OCI-LY7 (cell line): ENCODE results near the gene RTN4. TPM values are rescaled to one million over a fixed set of nuclear protein-coding genes. Genes with fewer than 3 reads are reported as not detected.

Source experiments
- BruUV-seq: library from RNA; stranded (reverse); fragments of 400-500 nt; replicated peaks from 2 replicates; lab custom pipeline; 2021; lab: Mats Ljungman, UMichigan
- CTCF ChIA-PET: fragments of 300-600 bp; sonication (Branson Sonifier 250); formaldehyde crosslinking; loops from one replicate; lab custom pipeline; 2022; ENCODE audit warnings: antibody characterized with exemption; ENCODE audit not compliant: unreplicated experiment; lab: Charles Lee
- POLR2A ChIA-PET: fragments of 300-600 bp; sonication (Branson Sonifier 250); formaldehyde crosslinking; loops from one replicate; lab custom pipeline; 2022; ENCODE audit warnings: antibody characterized with exemption; lab: Charles Lee
- DNase-seq: peaks from one replicate; pipeline ENCODE4 v3.0.0-alpha.2; 2015; ENCODE audit warnings: low spot score
- H2AFZ ChIP-seq: fragments of 200-600 bp; sonication (generic), shearing (Covaris generic); 2 replicates; pipeline ENCODE4 v1.6.1; 2014; ENCODE audit warnings: mild to moderate bottlenecking, antibody characterized with exemption, low read length, moderate library complexity
- H3K27ac ChIP-seq: fragments of 200-600 bp; sonication (generic); 2 replicates; pipeline ENCODE4 v1.5.1; 2014; ENCODE audit warnings: mixed run types, low read depth, mild to moderate bottlenecking, moderate library complexity, low read length, inconsistent platforms; ENCODE audit not compliant: poor library complexity, severe bottlenecking
- H3K36me3 ChIP-seq: fragments of 200-600 bp; sonication (generic); 2 replicates; pipeline ENCODE4 v1.6.1; 2014; ENCODE audit warnings: mild to moderate bottlenecking, antibody characterized with exemption, low read length, moderate library complexity, mixed read lengths; ENCODE audit not compliant: insufficient read depth
- H3K4me1 ChIP-seq: fragments of 200-600 bp; sonication (generic); 2 replicates; pipeline ENCODE4 v1.5.1; 2014; ENCODE audit warnings: mild to moderate bottlenecking, low read length; ENCODE audit not compliant: insufficient read depth, poor library complexity, severe bottlenecking
- H3K4me2 ChIP-seq: fragments of 200-600 bp; sonication (generic); 2 replicates; pipeline ENCODE4 v1.6.1; 2014; ENCODE audit warnings: mild to moderate bottlenecking, low read length
- H3K4me3 ChIP-seq: fragments of 200-600 bp; sonication (generic); 2 replicates; pipeline ENCODE4 v1.5.1; 2014; ENCODE audit warnings: mild to moderate bottlenecking, low read depth, low read length; ENCODE audit not compliant: poor library complexity, severe bottlenecking
- H3K79me2 ChIP-seq: fragments of 200-600 bp; sonication (generic); 2 replicates; pipeline ENCODE4 v1.6.1; 2016; ENCODE audit warnings: low read depth, mild to moderate bottlenecking, low read length, moderate library complexity, mixed read lengths; ENCODE audit not compliant: insufficient read depth
- H3K9me2 ChIP-seq: fragments of 200-600 bp; sonication (generic); 2 replicates; pipeline ENCODE4 v1.6.1; 2016; ENCODE audit warnings: mild to moderate bottlenecking, low read length, mixed read lengths; ENCODE audit not compliant: insufficient read depth
- H3K9me3 ChIP-seq: fragments of 200-600 bp; sonication (generic); 2 replicates; pipeline ENCODE4 v1.6.1; 2014; ENCODE audit warnings: mild to moderate bottlenecking, mixed run types, low read length, mixed read lengths
- H4K20me1 ChIP-seq: fragments of 200-600 bp; sonication (generic); 2 replicates; pipeline ENCODE4 v1.6.1; 2014; ENCODE audit warnings: mild to moderate bottlenecking, antibody characterized with exemption, low read length, moderate library complexity, mixed read lengths; ENCODE audit not compliant: insufficient read depth
- EZH2phosphoT487 ChIP-seq: fragments of 200-600 bp; sonication (generic); IDR thresholded peaks from 2 replicates; pipeline ENCODE4 v1.6.1; 2018; ENCODE audit warnings: low read depth, borderline replicate concordance, mild to moderate bottlenecking, mixed run types, antibody characterized with exemption, low read length, moderate library complexity, mixed read lengths
- intact Hi-C: fragments of 100-400 bp; cut with micrococcal nuclease; formaldehyde crosslinking; loops from one replicate; pipeline ENCODE4 v1.10.0; 2022; ENCODE audit not compliant: unreplicated experiment
- total RNA-seq, 2 experiments: library from RNA; depleted of rRNA in 1 of 2; stranded (reverse); fragments of >200 nt in 1 of 2; shearing (Covaris generic) in 1 of 2; gene quantifications; 2 replicates each; pipeline ENCODE4 v1.2.3, GENCODE V29; 2014 to 2022
- TF ChIP-seq, protein P1 (sequence below): fragments of 200-600 bp; sonication (generic); conservative IDR thresholded peaks from 2 replicates; pipeline ENCODE4 v1.5.1; 2014; ENCODE audit warnings: mild to moderate bottlenecking, antibody characterized with exemption, low read length, moderate library complexity, mixed read lengths

The RTN4 gene
- total RNA-seq, 2 experiments from 2014 or later: 36.5 to 75.2 TPM

DNA sequence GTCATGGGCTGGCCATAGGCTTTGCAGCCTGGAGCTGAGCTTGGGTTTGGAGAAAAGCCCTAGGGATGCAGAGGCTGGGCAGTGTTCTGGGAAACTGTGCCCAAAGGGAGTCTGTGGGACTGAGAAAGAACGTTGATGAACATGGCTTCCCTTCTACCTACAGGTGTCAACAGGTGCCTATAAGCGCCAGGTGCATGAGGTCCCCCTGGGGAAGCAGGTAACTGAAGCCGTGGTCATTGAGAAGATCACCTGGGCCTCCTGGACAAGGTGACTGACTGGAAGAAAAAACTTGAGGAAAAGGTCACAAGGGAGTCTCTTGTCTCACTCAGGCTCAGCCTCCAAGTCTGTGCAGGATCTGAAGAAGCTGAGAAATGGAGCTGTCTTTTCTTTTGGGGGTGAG is 83.4 kb downstream of the RTN4 start:
- no TSS peak for BruUV-seq
- CTCF ChIA-PET: no interaction called here
- H3K4me2 ChIP-seq: no peak overlapping the region
- TF ChIP-seq EZH2phosphoT487: no peak
- TF ChIP-seq, protein P1, sequence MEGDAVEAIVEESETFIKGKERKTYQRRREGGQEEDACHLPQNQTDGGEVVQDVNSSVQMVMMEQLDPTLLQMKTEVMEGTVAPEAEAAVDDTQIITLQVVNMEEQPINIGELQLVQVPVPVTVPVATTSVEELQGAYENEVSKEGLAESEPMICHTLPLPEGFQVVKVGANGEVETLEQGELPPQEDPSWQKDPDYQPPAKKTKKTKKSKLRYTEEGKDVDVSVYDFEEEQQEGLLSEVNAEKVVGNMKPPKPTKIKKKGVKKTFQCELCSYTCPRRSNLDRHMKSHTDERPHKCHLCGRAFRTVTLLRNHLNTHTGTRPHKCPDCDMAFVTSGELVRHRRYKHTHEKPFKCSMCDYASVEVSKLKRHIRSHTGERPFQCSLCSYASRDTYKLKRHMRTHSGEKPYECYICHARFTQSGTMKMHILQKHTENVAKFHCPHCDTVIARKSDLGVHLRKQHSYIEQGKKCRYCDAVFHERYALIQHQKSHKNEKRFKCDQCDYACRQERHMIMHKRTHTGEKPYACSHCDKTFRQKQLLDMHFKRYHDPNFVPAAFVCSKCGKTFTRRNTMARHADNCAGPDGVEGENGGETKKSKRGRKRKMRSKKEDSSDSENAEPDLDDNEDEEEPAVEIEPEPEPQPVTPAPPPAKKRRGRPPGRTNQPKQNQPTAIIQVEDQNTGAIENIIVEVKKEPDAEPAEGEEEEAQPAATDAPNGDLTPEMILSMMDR: no peak
- no peak for DNase-seq
- POLR2A ChIA-PET: interaction anchor here (1.1 kb wide), 1 partner anchor 10 kb away, joined by 3 read pairs; no protein-coding TSS in a partner anchor
- H3K4me1 ChIP-seq: no peaks in the 10 kb centered on the region
- intact Hi-C loops: no loop called here
- H3K27ac ChIP-seq: no peak overlapping the region
- no peak overlapping the region for H2AFZ ChIP-seq
- no peaks in the 10 kb centered on the region for H3K79me2 ChIP-seq
- H3K4me3 ChIP-seq: no peak overlapping the region
- no peaks in the 10 kb centered on the region for H3K9me3 ChIP-seq
- H3K9me2 ChIP-seq: no peaks in the 10 kb centered on the region
- no peaks in the 10 kb centered on the region for H4K20me1 ChIP-seq
- H3K36me3 ChIP-seq: peaks cover 99% of the 10 kb centered on the region

DNA sequence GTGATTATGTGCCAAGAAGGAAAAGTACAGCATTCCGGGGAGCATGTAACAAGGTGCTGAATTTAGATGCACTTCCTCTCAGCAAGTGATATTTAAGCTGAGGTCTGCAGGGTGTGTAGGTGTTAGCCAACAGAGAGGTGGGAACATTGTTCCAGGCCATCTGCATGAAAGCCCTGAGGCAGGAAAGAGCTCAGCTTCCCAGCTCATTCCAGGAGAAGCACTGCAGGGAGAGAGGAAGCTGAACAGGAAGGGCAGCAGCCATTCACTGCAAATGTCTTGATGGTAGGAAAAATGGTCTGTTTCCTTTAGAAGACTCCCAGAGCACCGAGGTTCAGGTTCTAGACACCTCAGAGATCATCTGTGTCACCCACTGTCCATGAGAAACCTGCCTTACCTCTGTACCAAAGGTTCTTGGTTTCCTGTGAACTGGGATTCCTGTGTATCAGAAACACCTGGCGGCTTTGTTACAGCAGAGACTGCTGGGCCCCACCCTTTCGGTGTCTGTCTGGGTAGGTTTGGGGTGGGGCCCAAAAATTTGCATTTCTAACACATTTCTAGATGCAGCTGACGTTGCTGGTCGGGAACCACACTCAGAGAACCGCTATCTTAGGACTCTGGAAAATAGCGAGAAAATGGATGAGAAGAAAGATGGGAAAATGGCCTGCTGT is 84.0 kb downstream of the RTN4 start:
- Histone ChIP-seq H3K4me3 (no peak overlapping the region), H3K79me2 (no peaks in the 10 kb centered on the region), H2AFZ (no peak overlapping the region), H3K36me3 (peaks cover 99% of the 10 kb centered on the region), H4K20me1 (no peaks in the 10 kb centered on the region), H3K4me2 (no peak overlapping the region), H3K9me2 (no peaks in the 10 kb centered on the region), H3K9me3 (no peaks in the 10 kb centered on the region), H3K4me1 (no peaks in the 10 kb centered on the region), H3K27ac (no peak overlapping the region)
- POLR2A ChIA-PET: interaction anchor here (0.7 to 1.7 kb wide), 5 partner anchors 9 to 224 kb away, joined by 3 to 4 read pairs (median 3); no protein-coding TSS in a partner anchor
- no peak for TF ChIP-seq EZH2phosphoT487
- TF ChIP-seq, protein P1: no peak
- no TSS peak for BruUV-seq
- CTCF ChIA-PET: no interaction called here
- intact Hi-C loops: no loop called here
- DNase-seq: no peak

DNA sequence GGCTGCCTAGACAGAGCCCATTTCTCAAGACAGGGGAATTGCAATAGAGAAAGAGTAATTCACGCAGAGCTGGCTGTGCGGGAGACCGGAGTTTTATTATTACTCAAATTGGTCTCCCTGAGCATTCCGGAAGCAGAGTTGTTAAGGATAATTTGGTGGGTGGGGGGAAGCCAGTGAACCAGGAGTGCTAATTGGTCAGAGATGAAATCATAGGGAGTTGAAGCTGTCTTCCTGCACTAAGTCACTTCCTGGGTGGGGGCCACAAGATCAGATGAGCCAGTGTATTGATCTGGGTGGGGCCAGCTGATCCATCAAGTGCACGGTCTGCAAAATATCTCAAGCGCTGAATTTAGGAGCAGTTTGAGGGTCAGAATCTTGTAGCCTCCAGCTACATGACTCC is 84.8 kb downstream of the RTN4 start:
- Histone ChIP-seq H2AFZ (no peak overlapping the region), H3K27ac (no peak overlapping the region), H4K20me1 (no peaks in the 10 kb centered on the region), H3K4me2 (no peak overlapping the region), H3K4me3 (no peak overlapping the region), H3K4me1 (no peaks in the 10 kb centered on the region), H3K36me3 (peaks cover 98% of the 10 kb centered on the region), H3K9me3 (no peaks in the 10 kb centered on the region), H3K79me2 (no peaks in the 10 kb centered on the region), H3K9me2 (no peaks in the 10 kb centered on the region)
- CTCF ChIA-PET: no interaction called here
- intact Hi-C loops: no loop called here
- POLR2A ChIA-PET: interaction anchor here (1.1 to 1.7 kb wide), 4 partner anchors 9 to 208 kb away, joined by 3 to 4 read pairs (median 3); no protein-coding TSS in a partner anchor
- BruUV-seq: no TSS peak
- TF ChIP-seq, protein P1: no peak
- no peak for TF ChIP-seq EZH2phosphoT487
- DNase-seq: no peak
